AG04449 (cell line): Measurements from ENCODE around the gene ANLN.
A peak's percentile ranks its signal among the peaks of the same experiment; 100 is the strongest.
"Not testable (repeated sequence)": the region's sequence is repeated elsewhere in the genome, so short reads cannot be mapped to it uniquely, and the experiment has no call there.

Experiments used
- CTCF ChIA-PET: fragments of 350-600 bp; formaldehyde crosslinking; extraction: SDS; loops from one replicate; lab custom pipeline; 2021; ENCODE audit warnings: antibody characterized with exemption; lab: Yijun Ruan, JAX
- POLR2A ChIA-PET: fragments of 400-600, 350-600 bp; formaldehyde crosslinking; extraction: SDS; loops from one replicate; lab custom pipeline; 2020; ENCODE audit warnings: antibody characterized with exemption, inconsistent platforms; lab: Yijun Ruan, JAX
- DNase-seq: peaks from one replicate; pipeline ENCODE4 v3.0.0-alpha.2; 2010; ENCODE audit warnings: low read depth, low spot score
- H3K4me3 ChIP-seq: 2 replicates; pipeline ENCODE4 v1.5.1; 2011; ENCODE audit warnings: low read depth, mild to moderate bottlenecking, control low read depth, low read length
- TF ChIP-seq, protein P1 (sequence below): IDR thresholded peaks from one replicate; pipeline ENCODE4 v1.5.1; 2011; ENCODE audit warnings: mild to moderate bottlenecking, moderate library complexity, low read length, control low read depth, inconsistent platforms; ENCODE audit not compliant: insufficient read depth; ENCODE audit errors: missing control alignments

Gene ANLN

GRCh38 chr7:36381056-36381455, 8.6 kb upstream of the ANLN start:
- ChIA-PET CTCF (interaction anchor here (0.8 to 1.3 kb wide), 2 partner anchors 9 to 14 kb away, joined by 3 to 4 read pairs; partner anchors contain the start of gene ANLN), POLR2A (no interaction called here)
- TF ChIP-seq, protein P1, sequence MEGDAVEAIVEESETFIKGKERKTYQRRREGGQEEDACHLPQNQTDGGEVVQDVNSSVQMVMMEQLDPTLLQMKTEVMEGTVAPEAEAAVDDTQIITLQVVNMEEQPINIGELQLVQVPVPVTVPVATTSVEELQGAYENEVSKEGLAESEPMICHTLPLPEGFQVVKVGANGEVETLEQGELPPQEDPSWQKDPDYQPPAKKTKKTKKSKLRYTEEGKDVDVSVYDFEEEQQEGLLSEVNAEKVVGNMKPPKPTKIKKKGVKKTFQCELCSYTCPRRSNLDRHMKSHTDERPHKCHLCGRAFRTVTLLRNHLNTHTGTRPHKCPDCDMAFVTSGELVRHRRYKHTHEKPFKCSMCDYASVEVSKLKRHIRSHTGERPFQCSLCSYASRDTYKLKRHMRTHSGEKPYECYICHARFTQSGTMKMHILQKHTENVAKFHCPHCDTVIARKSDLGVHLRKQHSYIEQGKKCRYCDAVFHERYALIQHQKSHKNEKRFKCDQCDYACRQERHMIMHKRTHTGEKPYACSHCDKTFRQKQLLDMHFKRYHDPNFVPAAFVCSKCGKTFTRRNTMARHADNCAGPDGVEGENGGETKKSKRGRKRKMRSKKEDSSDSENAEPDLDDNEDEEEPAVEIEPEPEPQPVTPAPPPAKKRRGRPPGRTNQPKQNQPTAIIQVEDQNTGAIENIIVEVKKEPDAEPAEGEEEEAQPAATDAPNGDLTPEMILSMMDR, result no peak
- no peak overlapping the region for H3K4me3 ChIP-seq
- no peak for DNase-seq

GRCh38 chr7:36383284-36383683, 6.4 kb upstream of the ANLN start:
- H3K4me3 ChIP-seq, CTCF ChIA-PET, POLR2A ChIA-PET, DNase-seq: not testable (repeated sequence)

DNA sequence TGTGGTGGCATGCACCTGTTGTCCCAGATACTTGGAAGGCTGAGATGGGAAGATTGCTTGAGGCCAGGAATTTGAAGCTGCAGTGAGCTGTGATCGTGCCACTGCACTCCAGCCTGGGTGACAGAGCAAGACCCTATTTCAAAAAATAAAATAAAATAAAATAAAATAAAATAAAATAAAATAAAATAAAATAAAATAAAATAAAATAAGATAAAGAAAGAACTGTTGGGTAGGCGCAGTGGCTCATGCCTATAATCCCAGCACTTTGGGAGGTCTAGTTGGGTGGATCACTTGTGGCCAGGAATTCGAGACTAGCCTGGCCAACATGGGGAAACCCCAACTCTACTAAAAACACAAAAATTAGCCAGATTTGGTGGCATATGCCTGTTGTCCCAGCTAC, 4.0 kb upstream of the ANLN start:
- CTCF ChIA-PET, POLR2A ChIA-PET, DNase-seq, H3K4me3 ChIP-seq: not testable (repeated sequence)

GRCh38 chr7:36387435-36388231, 2.0 kb upstream of the ANLN start:
- POLR2A ChIA-PET, result no interaction called here
- no peak for DNase-seq

DNA sequence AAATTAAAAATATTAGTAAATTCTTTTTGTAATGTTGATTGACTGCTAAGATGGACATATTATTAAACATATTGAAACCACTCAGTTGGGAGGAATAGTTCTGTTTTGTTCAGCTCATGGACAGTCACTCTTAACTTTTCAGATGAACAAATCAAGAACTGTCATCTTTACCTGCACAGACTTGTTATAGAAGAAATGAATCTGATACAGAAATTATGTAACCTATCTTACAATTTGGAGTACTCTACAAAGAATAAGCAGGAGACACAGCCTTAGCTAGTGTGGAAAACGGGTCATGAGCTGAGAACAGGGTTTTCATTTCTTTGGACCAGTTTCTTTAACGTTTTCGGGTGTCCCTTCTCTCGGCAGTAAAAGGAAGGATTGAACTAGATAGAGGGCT, 1.2 kb upstream of the ANLN start:
- no peak overlapping the region for H3K4me3 ChIP-seq
- DNase-seq, result no peak
- CTCF ChIA-PET, result interaction anchor here (1.1 to 3.6 kb wide), 4 partner anchors 10 to 22 kb away, joined by 3 to 17 read pairs (median 3); a partner anchor contains a TSS
- TF ChIP-seq, protein P1, result no peak
- POLR2A ChIA-PET, result no interaction called here

More at GRCh38 chr7:36387435-36388231, 2.0 kb upstream of the ANLN start:
- CTCF ChIA-PET, result interaction anchor here (1.0 to 3.6 kb wide), 5 partner anchors 9 to 21 kb away, joined by 3 to 17 read pairs (median 3); a partner anchor contains a TSS
- TF ChIP-seq, protein P1, result no peak
- no peak overlapping the region for H3K4me3 ChIP-seq

DNA sequence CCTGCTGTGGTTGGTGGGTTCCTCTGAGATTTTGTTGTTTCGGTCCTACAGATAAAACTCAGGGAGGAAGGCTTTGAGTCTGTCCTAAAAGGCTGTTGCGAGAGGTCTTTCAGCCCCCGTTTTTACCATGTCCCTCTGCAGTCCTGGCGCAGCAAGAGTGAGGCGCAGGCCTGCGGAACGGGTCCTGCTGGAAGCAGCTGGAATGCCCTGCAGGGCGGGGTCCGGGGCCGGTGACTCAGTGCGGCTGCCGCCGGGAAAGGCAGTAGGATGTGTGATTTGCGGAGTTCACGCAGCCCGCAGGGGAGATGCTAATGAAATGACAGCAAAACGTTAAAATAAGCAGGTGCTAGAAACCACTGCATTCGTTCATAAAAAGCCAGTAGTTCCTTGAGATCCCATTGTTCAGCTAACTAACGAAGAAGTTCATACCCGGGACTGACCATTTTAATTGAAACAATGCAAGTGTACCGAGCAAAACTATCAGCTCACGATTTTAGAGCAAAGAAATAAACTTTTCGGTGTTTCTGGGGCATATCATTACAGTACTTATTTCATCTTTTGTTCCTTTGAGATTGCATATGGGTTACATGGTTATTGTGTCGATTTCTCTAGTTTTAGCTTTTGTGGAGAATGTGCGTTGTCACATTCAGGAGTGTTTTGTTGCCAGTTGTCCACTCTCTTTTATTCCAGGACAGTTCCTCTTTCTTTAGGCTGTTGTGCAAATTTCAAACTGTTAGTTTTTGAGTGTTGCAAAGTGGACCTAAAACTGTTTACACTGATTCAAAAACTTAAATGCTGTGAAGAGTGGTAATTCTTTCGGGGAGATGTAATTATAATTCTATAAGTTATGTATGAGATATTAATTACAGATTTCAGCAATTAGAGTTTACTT, 783 bp downstream of the ANLN start:
- no peak for DNase-seq
- H3K4me3 ChIP-seq, result peak overlapping the region; percentile 83
- TF ChIP-seq, protein P1, result peak; percentile 0
- POLR2A ChIA-PET, result interaction anchor here (0.7 kb wide), 1 partner anchor 42 kb away, joined by 3 read pairs; no protein-coding TSS in a partner anchor
- CTCF ChIA-PET, result interaction anchor here (1.2 to 3.6 kb wide), 2 partner anchors 10 to 24 kb away, joined by 3 to 17 read pairs; a partner anchor contains a TSS
